IMR-90 (cell line): ENCODE measurements around the gene NPRL2. TPM values are rescaled to one million over a fixed set of nuclear protein-coding genes. Genes with fewer than 3 reads are reported as not detected.

Source experiments
- ATAC-seq: fragments of 200-7000 bp; cut with Tn5 transposase; 2 replicates; pipeline ENCODE4 v1.9.1; 2020; ENCODE audit warnings: low read depth, mild to moderate bottlenecking, moderate library complexity
- BruUV-seq: library from RNA; stranded (reverse); fragments of 400-500 nt; replicated peaks from 2 replicates; lab custom pipeline; 2021; lab: Mats Ljungman, UMichigan
- CTCF ChIA-PET: fragments of 300-600 bp; formaldehyde crosslinking; extraction: SDS; loops from one replicate; lab custom pipeline; 2021; ENCODE audit warnings: antibody characterized with exemption; lab: Yijun Ruan, JAX
- POLR2A ChIA-PET: fragments of 300-600 bp; sonication (Branson Sonifier 250); formaldehyde crosslinking; loops from one replicate; lab custom pipeline; 2022; ENCODE audit warnings: antibody characterized with exemption; ENCODE audit not compliant: unreplicated experiment; lab: Charles Lee
- DNase-seq: peaks from one replicate; pipeline ENCODE4 v3.0.0; 2013
- H2AFZ ChIP-seq: replicated peaks from 2 replicates; pipeline ENCODE3; 2013; ENCODE audit warnings: low read length, mild to moderate bottlenecking; ENCODE audit not compliant: poor library complexity
- H2AK5ac ChIP-seq: 2 replicates; pipeline ENCODE4 v1.6.1; 2013; ENCODE audit warnings: low read depth, low read length, inconsistent platforms
- H2AK9ac ChIP-seq: replicated peaks from 2 replicates; pipeline ENCODE3; 2013; ENCODE audit warnings: mild to moderate bottlenecking, low read depth, low read length, moderate library complexity; ENCODE audit not compliant: poor library complexity
- H2BK120ac ChIP-seq: 2 replicates; pipeline ENCODE4 v1.6.1; 2013; ENCODE audit warnings: low read depth, low read length, inconsistent platforms
- H2BK15ac ChIP-seq: 3 replicates; pipeline ENCODE4 v1.6.1; 2013; ENCODE audit warnings: low read depth, low read length, inconsistent platforms
- H2BK20ac ChIP-seq: 2 replicates; pipeline ENCODE4 v1.6.1; 2013; ENCODE audit warnings: low read depth, mild to moderate bottlenecking, inconsistent platforms, low read length, moderate library complexity
- H2BK5ac ChIP-seq: 2 replicates; pipeline ENCODE4 v1.6.1; 2013; ENCODE audit warnings: mild to moderate bottlenecking, low read depth, low read length, inconsistent platforms; ENCODE audit not compliant: poor library complexity, severe bottlenecking
- H3K14ac ChIP-seq: replicated peaks from 2 replicates; pipeline ENCODE4 v1.6.1; 2013; ENCODE audit warnings: low read depth, low read length, inconsistent platforms
- H3K18ac ChIP-seq: 2 replicates; pipeline ENCODE4 v1.6.1; 2013; ENCODE audit warnings: low read depth, low read length, control low read depth
- H3K23ac ChIP-seq: 2 replicates; pipeline ENCODE4 v1.6.1; 2013; ENCODE audit warnings: low read depth, low read length, inconsistent platforms
- H3K27ac ChIP-seq: 2 replicates; pipeline ENCODE4 v1.5.1; 2013; ENCODE audit warnings: mild to moderate bottlenecking, control low read depth, low read length; ENCODE audit not compliant: insufficient read depth
- H3K27me3 ChIP-seq: 2 replicates; pipeline ENCODE4 v1.6.1; 2013; ENCODE audit warnings: low read length; ENCODE audit not compliant: control insufficient read depth, insufficient read depth
- H3K36me3 ChIP-seq: 2 replicates; pipeline ENCODE4 v1.6.1; 2013; ENCODE audit warnings: low read length, mixed read lengths; ENCODE audit not compliant: control insufficient read depth, insufficient read depth
- H3K4ac ChIP-seq: 2 replicates; pipeline ENCODE4 v1.6.1; 2013; ENCODE audit warnings: low read depth, low read length, inconsistent platforms
- H3K4me1 ChIP-seq: 2 replicates; pipeline ENCODE4 v1.6.1; 2013; ENCODE audit warnings: low read length, mixed read lengths; ENCODE audit not compliant: control insufficient read depth, insufficient read depth
- H3K4me2 ChIP-seq: 2 replicates; pipeline ENCODE4 v1.6.1; 2013; ENCODE audit warnings: low read depth, mild to moderate bottlenecking, control low read depth, low read length, moderate library complexity
- H3K4me3 ChIP-seq: 2 replicates; pipeline ENCODE4 v1.5.1; 2013; ENCODE audit warnings: low read depth, mild to moderate bottlenecking, control low read depth, low read length, moderate library complexity; ENCODE audit not compliant: insufficient read depth
- H3K56ac ChIP-seq: 2 replicates; pipeline ENCODE4 v1.6.1; 2013; ENCODE audit warnings: low read length, inconsistent platforms; ENCODE audit not compliant: insufficient read depth; ENCODE audit errors: extremely low read depth
- H3K79me1 ChIP-seq, 2 experiments: 2 replicates each; pipeline ENCODE4 v1.6.1; 2013; ENCODE audit warnings: low read length in 2 of 2, inconsistent platforms in 1 of 2, low read depth in 1 of 2
- H3K9ac ChIP-seq: 2 replicates; pipeline ENCODE4 v1.6.1; 2013; ENCODE audit warnings: low read depth, low read length, control low read depth
- H3K9me1 ChIP-seq: 2 replicates; pipeline ENCODE4 v1.6.1; 2013; ENCODE audit warnings: low read length, inconsistent platforms; ENCODE audit not compliant: insufficient read depth
- H3K9me3 ChIP-seq: 2 replicates; pipeline ENCODE4 v1.6.1; 2013; ENCODE audit warnings: low read length; ENCODE audit not compliant: control insufficient read depth, insufficient read depth
- H4K20me1 ChIP-seq: 2 replicates; pipeline ENCODE4 v1.6.1; 2013; ENCODE audit warnings: low read length, inconsistent platforms; ENCODE audit not compliant: insufficient read depth
- H4K5ac ChIP-seq: 2 replicates; pipeline ENCODE4 v1.6.1; 2013; ENCODE audit warnings: mild to moderate bottlenecking, low read depth, low read length, control low read depth
- H4K8ac ChIP-seq, 2 experiments: 2 replicates each; pipeline ENCODE4 v1.6.1; 2013; ENCODE audit warnings: low read depth in 2 of 2, low read length in 2 of 2, control low read depth in 1 of 2, inconsistent platforms in 1 of 2
- H4K91ac ChIP-seq: 2 replicates; pipeline ENCODE4 v1.6.1; 2013; ENCODE audit warnings: low read depth, low read length, inconsistent platforms; ENCODE audit not compliant: insufficient read depth
- CEBPB ChIP-seq: IDR thresholded peaks from 2 replicates; pipeline ENCODE4 v1.6.1; 2012; ENCODE audit warnings: low read depth, low read length, improper control_type of control experiment
- RFX5 ChIP-seq: IDR thresholded peaks from 2 replicates; pipeline ENCODE4 v1.8.0; 2012; ENCODE audit warnings: low read depth, mild to moderate bottlenecking, low read length, moderate library complexity
- WGBS, 2 experiments: methylation state at CpG; one replicate each; pipeline versions ENCODE4 v1.1.5 to v1.1.7; 2013; ENCODE audit warnings: missing lambda C conversion rate in 2 of 2; ENCODE audit not compliant: insufficient read length in 1 of 2; ENCODE audit errors: extremely low coverage in 2 of 2; 5-methylcytosine and 5-hydroxymethylcytosine counted together
- dilution Hi-C: fragments of 300-500 bp; cut with HindIII; formaldehyde crosslinking; loops from one replicate; pipeline ENCODE4 v1.14.3; 2018; ENCODE audit warnings: low sequenced_read_pairs; ENCODE audit not compliant: unreplicated experiment
- in situ Hi-C: fragments of 300-500 bp; cut with MboI; formaldehyde crosslinking; loops from 3 replicates; pipeline ENCODE4 v1.14.3; 2019; ENCODE audit warnings: low sequenced_read_pairs, inconsistent platforms, mixed read lengths
- intact Hi-C: fragments of 100-400 bp; cut with micrococcal nuclease; formaldehyde crosslinking; loops from 2 replicates; pipeline ENCODE4 v1.10.0; 2022
- polyA plus RNA-seq, 3 experiments: library from polyadenylated mRNA; depleted of rRNA; stranded (reverse); fragments of >200 nt; gene quantifications; 2 replicates each; pipeline ENCODE4 v1.2.3, GENCODE V29; 2012; ENCODE audit warnings: low replicate concordance in 1 of 3
- total RNA-seq: library from RNA; depleted of rRNA; stranded (reverse); fragments of >200 nt; gene quantifications from 2 replicates; pipeline ENCODE4 v1.2.3, GENCODE V29; 2012

The NPRL2 gene
- total and polyA plus RNA-seq, 2 of the 4 experiments (the other 2 are of a cell fraction): 38.3 to 38.7 TPM

DNA sequence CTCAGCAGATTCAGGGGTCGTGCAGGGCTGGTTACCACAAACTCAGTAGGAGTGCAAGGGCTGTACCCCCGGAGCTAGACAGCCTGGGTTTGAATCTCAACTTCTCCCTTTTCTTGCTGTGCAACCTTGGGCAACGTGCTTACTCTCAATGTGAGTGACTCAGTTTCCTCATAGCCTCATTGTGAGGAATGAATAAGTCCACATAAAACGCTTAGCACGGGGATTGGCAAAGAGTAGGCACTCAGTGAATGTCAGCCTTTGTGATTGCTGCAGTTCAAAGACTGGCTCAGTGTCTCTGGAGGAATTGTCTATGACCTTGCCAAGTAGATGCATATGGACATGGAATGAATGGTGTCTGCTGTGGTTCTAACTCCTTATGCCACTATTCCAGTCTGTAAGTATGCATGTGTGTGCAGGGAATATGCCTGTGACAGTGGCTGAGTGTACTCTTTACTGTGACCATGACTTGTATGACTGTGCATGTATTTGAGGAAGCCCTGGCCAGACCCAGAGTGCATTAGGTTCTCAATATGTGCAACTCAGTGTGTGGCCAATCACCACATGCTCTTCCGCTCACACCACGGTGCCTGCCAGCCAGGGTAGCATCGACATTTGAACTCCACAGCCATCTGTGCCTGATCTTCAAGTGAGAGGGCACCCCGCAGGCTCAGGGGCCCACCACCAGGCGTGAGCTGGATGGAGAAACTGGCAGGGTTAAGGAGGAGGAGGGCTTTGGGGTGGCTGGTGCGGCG is 50.5 kb downstream of the NPRL2 start:
- Histone ChIP-seq H3K4me1 (peaks cover 13% of the 10 kb centered on the region), H3K79me1 (peaks cover 13 to 31% of the 10 kb centered on the region in 2 experiments), H3K9me1 (peaks cover 21% of the 10 kb centered on the region), H4K20me1 (no peaks in the 10 kb centered on the region), H2BK15ac (peak overlapping the region; percentile 18; the same call in 1 of the 3 replicates), H3K9ac (peak overlapping the region; percentile 71), H2AK9ac (peak overlapping the region; percentile 90), H3K9me3 (no peaks in the 10 kb centered on the region), H3K4me2 (peak overlapping the region; percentile 92), H3K4me3 (peak overlapping the region; percentile 59), H3K56ac (peak overlapping the region; percentile 41), H2BK120ac (peak overlapping the region; percentile 7; the same call in 1 of the 2 replicates), H3K18ac (peak overlapping the region; percentile 33; the same call in 1 of the 2 replicates), H3K14ac (peak overlapping the region; percentile 7), H3K4ac (peak overlapping the region; percentile 68), H4K8ac (peak overlapping the region; percentile 46 to 80; a peak in 3 of 4 replicates), H4K91ac (peak overlapping the region; percentile 30), H2AFZ (peak overlapping the region; percentile 95), H2AK5ac (peak overlapping the region; percentile 59), H4K5ac (peak overlapping the region; percentile 16; the same call in 1 of the 2 replicates), H3K36me3 (no peaks in the 10 kb centered on the region), H2BK5ac (peak overlapping the region; percentile 61), H2BK20ac (peak overlapping the region; percentile 15; the same call in 1 of the 2 replicates), H3K27ac (peak overlapping the region; percentile 63), H3K27me3 (no peaks in the 10 kb centered on the region), H3K23ac (peak overlapping the region; percentile 73)
- ATAC-seq: no peak
- ChIA-PET POLR2A (no interaction called here), CTCF (interaction anchor here (1.9 kb wide), 1 partner anchor 24 kb away, joined by 4 read pairs; no protein-coding TSS in a partner anchor)
- in situ Hi-C loops: no loop called here
- intact Hi-C loops: no loop called here
- dilution Hi-C loops: no loop called here
- WGBS, 2 experiments: 51% methylated on average over 6 of the region's 12 CpGs; no CpG with 5 or more reads in 1 of the 2 experiments
- no peak for TF ChIP-seq RFX5
- peak; percentile 45; the same call in 1 of the 2 replicates for TF ChIP-seq CEBPB
- DNase-seq: peak; percentile 57
- no TSS peak for BruUV-seq
